Mesodermal cell (in vitro differentiated cells): ENCODE results near the gene MYCN.

ENCODE experiments used
- H3K27ac ChIP-seq: 2 replicates; pipeline ENCODE4 v1.7.0; 2013; ENCODE audit warnings: mild to moderate bottlenecking, low read depth, low read length, moderate library complexity; ENCODE audit not compliant: severe bottlenecking
- H3K36me3 ChIP-seq: 2 replicates; pipeline ENCODE4 v1.7.1; 2013; ENCODE audit warnings: mild to moderate bottlenecking, low read length, moderate library complexity; ENCODE audit not compliant: control insufficient read depth, insufficient read depth
- H3K4me1 ChIP-seq: one replicate; pipeline ENCODE4 v1.7.1; 2013; ENCODE audit warnings: mild to moderate bottlenecking, low read length; ENCODE audit not compliant: insufficient read depth, control insufficient read depth, poor library complexity, severe bottlenecking
- H3K4me3 ChIP-seq: 2 replicates; pipeline ENCODE4 v1.7.0; 2013; ENCODE audit warnings: low read length, control low read depth, mild to moderate bottlenecking; ENCODE audit not compliant: insufficient read depth, poor library complexity, severe bottlenecking; ENCODE audit errors: extremely low read depth
- H3K9me3 ChIP-seq: 2 replicates; pipeline ENCODE4 v1.7.1; 2013; ENCODE audit warnings: mild to moderate bottlenecking, low read length, moderate library complexity; ENCODE audit not compliant: control insufficient read depth
- WGBS, 2 experiments: methylation state at CpG; one replicate each; pipeline ENCODE4 v1.1.5; 2013; ENCODE audit warnings: missing lambda C conversion rate in 2 of 2; ENCODE audit not compliant: insufficient coverage in 2 of 2; 5-methylcytosine and 5-hydroxymethylcytosine counted together

MYCN gene

DNA sequence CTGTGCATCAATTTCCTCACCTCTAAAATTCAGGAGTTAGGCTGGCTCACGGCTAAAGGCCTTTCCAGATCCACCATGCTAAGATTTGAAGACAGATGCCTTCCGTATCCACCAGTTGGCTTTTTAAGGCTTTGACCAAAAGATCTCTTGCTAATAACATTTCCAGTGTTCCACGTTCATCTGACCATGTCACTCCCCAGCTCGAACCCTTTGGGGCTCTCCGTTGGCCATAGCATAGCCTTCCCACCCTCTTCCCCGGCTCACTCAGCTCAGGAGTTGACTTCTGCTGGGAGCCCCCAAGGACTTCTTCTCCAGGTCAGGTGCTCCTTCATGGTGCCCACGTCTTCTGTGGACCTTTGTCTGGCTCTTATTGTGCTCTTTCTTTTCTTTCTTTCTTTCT, 53.3 kb downstream of the MYCN start:
- Histone ChIP-seq H3K27ac (no peak overlapping the region), H3K36me3 (no peaks in the 10 kb centered on the region), H3K9me3 (no peaks in the 10 kb centered on the region), H3K4me3 (no peak overlapping the region), H3K4me1 (no peaks in the 10 kb centered on the region)
- 89 to 91% methylated on average over 7 of the region's 7 CpGs for WGBS, 2 experiments

DNA sequence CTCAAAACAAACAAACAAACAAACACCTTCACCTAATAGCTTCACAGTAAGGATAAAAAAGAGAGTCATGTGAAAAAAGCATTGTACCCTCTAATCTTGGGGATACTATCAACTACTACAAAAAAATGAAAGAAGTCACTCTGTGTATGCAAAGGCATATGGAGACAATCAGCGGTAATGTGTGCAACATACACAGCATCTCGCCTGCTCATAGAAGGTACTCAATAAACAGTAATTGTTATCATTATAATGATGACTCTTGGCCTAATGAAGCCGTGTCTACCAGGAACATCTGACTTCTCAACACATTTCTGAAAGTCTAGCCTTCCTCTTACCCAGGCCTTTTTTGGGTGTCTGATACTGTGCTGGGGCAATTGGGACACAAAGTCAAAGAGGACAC, 55.3 kb downstream of the MYCN start:
- Histone ChIP-seq H3K4me3 (no peak overlapping the region), H3K36me3 (no peaks in the 10 kb centered on the region), H3K27ac (no peak overlapping the region), H3K4me1 (no peaks in the 10 kb centered on the region), H3K9me3 (no peaks in the 10 kb centered on the region)
- WGBS, 2 experiments: 100% methylated on average over 1 of the region's 3 CpGs; no CpG with 5 or more reads in 1 of the 2 experiments
